HepG2 (cell line): ENCODE measurements around the gene LOXL3. TPM values are rescaled to one million over a fixed set of nuclear protein-coding genes. Genes with fewer than 3 reads are reported as not detected.

Source experiments
- CENPX ChIP-seq: sonication (generic); formaldehyde crosslinking; IDR thresholded peaks from 2 replicates; pipeline ENCODE4 v1.9.0; 2021; ENCODE audit warnings: mild to moderate bottlenecking, missing genetic modification reagents, moderate library complexity
- DBP ChIP-seq: sonication (generic); formaldehyde crosslinking; IDR thresholded peaks from 2 replicates; pipeline ENCODE4 v1.4.0; 2020; ENCODE audit warnings: missing genetic modification reagents; ENCODE audit errors: not compliant biosample characterization
- ELF1 ChIP-seq: sonication (generic); formaldehyde crosslinking; IDR thresholded peaks from 2 replicates; pipeline ENCODE4 v1.4.0; 2020; ENCODE audit warnings: missing genetic modification reagents
- ELF4 ChIP-seq: sonication (generic); formaldehyde crosslinking; IDR thresholded peaks from 2 replicates; pipeline ENCODE4 v1.5.0; 2020; ENCODE audit warnings: missing genetic modification reagents, mild to moderate bottlenecking, moderate library complexity, borderline replicate concordance
- GPN1 ChIP-seq: sonication (generic); formaldehyde crosslinking; IDR thresholded peaks from 2 replicates; pipeline ENCODE4 v1.5.1; 2020; ENCODE audit warnings: missing genetic modification reagents, borderline replicate concordance
- GRHL1 ChIP-seq: sonication (generic); formaldehyde crosslinking; conservative IDR thresholded peaks from 2 replicates; pipeline ENCODE4 v1.8.0; 2022; ENCODE audit warnings: missing genetic modification reagents
- HMG20B ChIP-seq: conservative IDR thresholded peaks from 2 replicates; pipeline ENCODE4 v1.6.1; 2016; ENCODE audit warnings: missing genetic modification reagents, missing compliant biosample characterization
- IKZF5 ChIP-seq: IDR thresholded peaks from 2 replicates; pipeline ENCODE4 v1.6.1; 2018; ENCODE audit warnings: missing genetic modification reagents, mild to moderate bottlenecking, missing compliant biosample characterization
- KAT8 ChIP-seq: IDR thresholded peaks from 2 replicates; pipeline ENCODE4 v1.6.1; 2016; ENCODE audit warnings: missing genetic modification reagents, missing compliant biosample characterization
- MEF2D ChIP-seq: sonication (generic); formaldehyde crosslinking; IDR thresholded peaks from 2 replicates; pipeline ENCODE4 v1.5.1; 2020; ENCODE audit warnings: mild to moderate bottlenecking, missing genetic modification reagents
- MTA3 ChIP-seq: sonication (generic); formaldehyde crosslinking; IDR thresholded peaks from 2 replicates; pipeline ENCODE4 v1.4.0; 2020; ENCODE audit warnings: missing genetic modification reagents
- MXI1 ChIP-seq: IDR thresholded peaks from 3 replicates; pipeline ENCODE4 v1.6.1; 2012; ENCODE audit warnings: low read depth, low read length, inconsistent platforms, borderline replicate concordance
- RFXANK ChIP-seq: IDR thresholded peaks from 2 replicates; pipeline ENCODE4 v1.6.1; 2016
- SALL1 ChIP-seq: sonication (generic); formaldehyde crosslinking; IDR thresholded peaks from 2 replicates; pipeline ENCODE4 v1.8.0; 2022; ENCODE audit warnings: mild to moderate bottlenecking, missing genetic modification reagents
- SP140L ChIP-seq: sonication (generic); formaldehyde crosslinking; IDR thresholded peaks from 2 replicates; pipeline ENCODE4 v1.4.0; 2020; ENCODE audit warnings: missing genetic modification reagents, borderline replicate concordance
- ZNF224 ChIP-seq: sonication (generic); formaldehyde crosslinking; IDR thresholded peaks from 2 replicates; pipeline ENCODE4 v1.5.0; 2020; ENCODE audit warnings: mild to moderate bottlenecking, missing genetic modification reagents
- ZNF574 ChIP-seq: sonication (generic); formaldehyde crosslinking; IDR thresholded peaks from 2 replicates; pipeline ENCODE4 v1.4.0; 2020; ENCODE audit warnings: missing genetic modification reagents
- ZNF776 ChIP-seq: sonication (generic); formaldehyde crosslinking; IDR thresholded peaks from 2 replicates; pipeline ENCODE4 v1.4.0; 2020; ENCODE audit warnings: mild to moderate bottlenecking, missing genetic modification reagents
- ZNF781 ChIP-seq: sonication (generic); formaldehyde crosslinking; IDR thresholded peaks from 2 replicates; pipeline ENCODE4 v1.5.1; 2020; ENCODE audit warnings: borderline replicate concordance, mild to moderate bottlenecking, missing genetic modification reagents; ENCODE audit errors: not compliant biosample characterization
- polyA plus RNA-seq, 8 experiments: library from polyadenylated mRNA; depleted of rRNA in 3 of 8; stranded (reverse) in 7 of 8; unstranded in 1 of 8; fragments of >200 nt; fragmentation: Illumina TruSeq in 4 of 8; extraction: Trizol in 4 of 8; gene quantifications; 2 replicates each; pipeline versions ENCODE4 v1.2.1 to v1.2.3, GENCODE V29; 2011 to 2016; ENCODE audit warnings: low read depth in 4 of 8, missing spikeins in 1 of 8, mixed read lengths in 1 of 8; ENCODE audit not compliant: insufficient read depth in 1 of 8
- total RNA-seq, 5 experiments: library from RNA; depleted of rRNA; stranded (reverse); fragments of >200 nt; fragmentation: Illumina TruSeq; extraction: Trizol; gene quantifications; 2 replicates each; pipeline ENCODE4 v1.2.3, GENCODE V29; 2016; ENCODE audit warnings: low read depth in 1 of 5
- TF ChIP-seq, protein P1 (sequence below): IDR thresholded peaks from 2 replicates; pipeline ENCODE4 v1.6.1; 2016; ENCODE audit warnings: missing compliant biosample characterization, missing genetic modification reagents, borderline replicate concordance

Gene LOXL3
- total and polyA plus RNA-seq, 2 of the 13 experiments (the other 11 are each of a cell fraction or from before 2014, with no cell fraction given), result 0.55 to 6.5 TPM

GRCh38 chr2:74548900-74549826 lies 4.6 kb downstream of the LOXL3 start (continued):
- TF ChIP-seq GRHL1 (no peak), ZNF781 (no peak), SP140L (CRISPR knock-in tag) (no peak), CENPX (CRISPR knock-in tag) (no peak), ELF4 (no peak), SALL1 (CRISPR knock-in tag) (peak; percentile 25; the same call in 1 of the 2 replicates), ELF1 (no peak), ZNF776 (CRISPR knock-in tag) (peak; percentile 92), IKZF5 (CRISPR knock-in tag) (no peak), DBP (no peak), HMG20B (no peak), RFXANK (CRISPR knock-in tag) (no peak), GPN1 (CRISPR knock-in tag) (no peak), KAT8 (CRISPR knock-in tag) (no peak), ZNF224 (no peak), MTA3 (CRISPR knock-in tag) (no peak), MEF2D (CRISPR knock-in tag) (no peak), ZNF574 (peak; percentile 17; the same call in 1 of the 2 replicates), MXI1 (no peak)
- TF ChIP-seq, protein P1, sequence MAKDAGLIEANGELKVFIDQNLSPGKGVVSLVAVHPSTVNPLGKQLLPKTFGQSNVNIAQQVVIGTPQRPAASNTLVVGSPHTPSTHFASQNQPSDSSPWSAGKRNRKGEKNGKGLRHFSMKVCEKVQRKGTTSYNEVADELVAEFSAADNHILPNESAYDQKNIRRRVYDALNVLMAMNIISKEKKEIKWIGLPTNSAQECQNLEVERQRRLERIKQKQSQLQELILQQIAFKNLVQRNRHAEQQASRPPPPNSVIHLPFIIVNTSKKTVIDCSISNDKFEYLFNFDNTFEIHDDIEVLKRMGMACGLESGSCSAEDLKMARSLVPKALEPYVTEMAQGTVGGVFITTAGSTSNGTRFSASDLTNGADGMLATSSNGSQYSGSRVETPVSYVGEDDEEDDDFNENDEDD (CRISPR knock-in tag), result peak; percentile 82; the same call in 1 of the 2 replicates
